HS-27A (cell line): ENCODE data around the gene PTGDS.

ENCODE experiments used
- DNase-seq: peaks from one replicate; pipeline ENCODE4 v3.0.0-alpha.2; 2012; ENCODE audit warnings: low read depth, missing footprints

The PTGDS gene

DNA sequence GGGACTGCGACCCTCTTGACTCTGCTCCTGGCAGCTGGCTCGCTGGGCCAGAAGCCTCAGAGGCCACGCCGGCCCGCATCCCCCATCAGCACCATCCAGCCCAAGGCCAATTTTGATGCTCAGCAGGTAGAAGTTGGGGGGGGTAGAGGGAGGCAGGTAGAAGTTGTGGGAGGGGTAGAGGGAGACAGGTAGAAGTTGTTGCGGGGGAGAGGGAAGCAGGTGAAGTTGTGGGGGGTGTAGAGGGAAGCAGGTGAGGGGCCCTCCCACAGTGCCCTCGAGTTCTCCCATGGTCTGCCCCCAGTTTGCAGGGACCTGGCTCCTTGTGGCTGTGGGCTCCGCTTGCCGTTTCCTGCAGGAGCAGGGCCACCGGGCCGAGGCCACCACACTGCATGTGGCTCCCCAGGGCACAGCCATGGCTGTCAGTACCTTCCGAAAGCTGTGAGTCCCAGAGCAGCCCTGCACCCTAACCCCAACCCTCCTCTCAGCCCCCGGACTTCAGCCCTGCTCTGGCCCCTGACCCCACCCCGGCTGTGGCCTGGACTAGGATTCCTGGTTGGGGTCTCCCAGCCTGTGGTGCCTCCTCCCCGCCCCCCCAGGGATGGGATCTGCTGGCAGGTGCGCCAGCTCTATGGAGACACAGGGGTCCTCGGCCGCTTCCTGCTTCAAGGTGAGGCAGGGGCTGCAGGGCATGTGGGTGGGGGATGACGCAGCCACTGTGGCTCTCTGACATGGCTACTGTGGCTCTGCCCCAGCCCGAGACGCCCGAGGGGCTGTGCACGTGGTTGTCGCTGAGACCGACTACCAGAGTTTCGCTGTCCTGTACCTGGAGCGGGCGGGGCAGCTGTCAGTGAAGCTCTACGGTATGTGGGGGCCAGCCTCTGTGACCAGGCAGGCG, 31.7 kb upstream of the PTGDS start:
- DNase-seq: no peak

- no peak for DNase-seq
Measured at GRCh38 chr9:136946228-136947027, 30.9 kb upstream of the PTGDS start.

GRCh38 chr9:136947028-136947891, 30.0 kb upstream of the PTGDS start:
- DNase-seq: no peak

GRCh38 chr9:136947955-136948510, 29.3 kb upstream of the PTGDS start:
- peak; percentile 38 for DNase-seq

- DNase-seq: no peak
Measured at GRCh38 chr9:136949239-136949816, 28.0 kb upstream of the PTGDS start.

DNA sequence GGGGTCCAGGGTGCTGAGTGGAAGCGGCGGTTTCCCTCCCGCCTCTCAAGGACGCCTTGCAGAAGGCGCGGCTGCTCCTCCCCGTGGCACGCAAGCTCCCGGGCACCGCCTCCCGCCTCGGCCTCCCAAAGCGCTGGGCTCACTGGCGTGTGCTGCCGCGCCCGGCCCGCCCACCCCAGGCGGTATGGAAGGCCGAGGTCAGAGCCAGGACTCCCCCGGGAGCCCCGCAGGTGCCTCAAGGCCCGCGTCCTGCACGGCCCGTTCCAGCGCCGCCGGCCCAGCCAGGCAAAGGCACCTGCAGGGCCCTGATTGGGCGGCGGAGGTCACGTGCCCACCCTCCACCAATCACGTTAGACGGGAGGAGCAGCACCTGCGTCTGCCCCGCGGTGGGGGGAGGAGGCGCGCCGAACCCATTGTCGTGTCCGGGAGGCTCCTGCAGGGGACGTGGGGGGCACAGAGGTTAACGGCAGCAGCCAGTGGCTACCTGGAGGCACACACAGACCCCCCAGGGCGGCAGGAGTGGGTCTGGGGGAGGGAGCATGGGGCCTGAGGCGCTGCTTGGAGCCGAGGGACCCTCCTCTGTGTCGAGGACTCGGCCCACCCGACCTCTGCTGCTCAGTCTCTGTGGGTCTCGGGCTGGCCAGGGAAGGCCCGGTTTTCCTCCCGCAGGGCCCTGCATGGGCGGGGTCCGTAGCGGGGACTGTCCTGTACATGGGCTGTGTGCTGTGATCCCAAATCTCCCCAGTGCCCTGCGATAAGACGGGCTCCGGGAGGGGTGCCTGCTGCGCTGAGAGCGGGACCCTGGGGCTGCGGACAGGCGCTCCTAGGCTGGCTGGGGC, 27.3 kb upstream of the PTGDS start:
- DNase-seq: peak; percentile 61

- DNase-seq: no peak
Measured at GRCh38 chr9:136950656-136951276, 26.5 kb upstream of the PTGDS start.

DNA sequence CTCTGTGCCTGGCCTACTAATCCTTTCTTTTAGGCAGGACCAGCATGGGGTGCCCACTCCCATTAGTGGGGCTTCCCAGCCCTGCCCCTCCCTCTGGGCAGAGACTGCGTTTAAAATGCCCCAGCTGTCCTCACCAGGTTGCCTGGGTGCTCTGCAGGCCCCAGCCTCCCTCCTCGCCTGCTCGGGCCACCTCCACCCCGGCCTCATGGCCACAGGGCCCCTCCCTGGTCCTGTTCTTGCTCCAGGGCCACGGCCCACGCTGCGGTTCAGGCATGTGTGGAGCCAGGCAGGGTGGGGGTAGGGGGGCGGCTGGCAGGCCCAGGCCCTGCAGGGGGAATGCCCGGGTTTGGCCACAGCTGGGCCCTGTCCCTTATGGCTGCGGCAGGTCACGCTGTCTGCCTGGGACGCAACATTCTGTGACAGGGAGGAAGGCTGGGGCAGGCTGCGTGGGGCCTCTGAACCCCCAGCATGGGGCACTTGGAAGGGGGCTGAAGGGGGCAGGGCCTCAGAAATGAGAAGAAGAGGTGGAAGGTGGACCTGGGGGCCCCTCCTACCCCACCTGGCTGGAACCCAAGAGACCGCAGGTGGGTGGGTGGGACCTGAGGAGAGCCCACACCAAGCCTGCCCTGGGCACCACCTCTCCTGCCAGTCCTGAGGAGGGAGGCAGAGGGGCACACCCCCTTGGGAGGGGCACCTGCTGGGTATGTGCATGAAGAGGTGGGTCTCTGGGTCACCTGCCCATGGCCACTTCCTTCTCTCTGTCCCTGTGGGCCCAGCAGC, 25.6 kb upstream of the PTGDS start, which contains the start of gene LCN12:
LCN12 (plus strand) TSS at position 733 of the 780 bp plus-strand sequence. CDS start 55 bp downstream, outside the sequence.
- DNase-seq: no peak

- DNase-seq: no peak
Measured at GRCh38 chr9:136952321-136952850, 24.9 kb upstream of the PTGDS start.

DNA sequence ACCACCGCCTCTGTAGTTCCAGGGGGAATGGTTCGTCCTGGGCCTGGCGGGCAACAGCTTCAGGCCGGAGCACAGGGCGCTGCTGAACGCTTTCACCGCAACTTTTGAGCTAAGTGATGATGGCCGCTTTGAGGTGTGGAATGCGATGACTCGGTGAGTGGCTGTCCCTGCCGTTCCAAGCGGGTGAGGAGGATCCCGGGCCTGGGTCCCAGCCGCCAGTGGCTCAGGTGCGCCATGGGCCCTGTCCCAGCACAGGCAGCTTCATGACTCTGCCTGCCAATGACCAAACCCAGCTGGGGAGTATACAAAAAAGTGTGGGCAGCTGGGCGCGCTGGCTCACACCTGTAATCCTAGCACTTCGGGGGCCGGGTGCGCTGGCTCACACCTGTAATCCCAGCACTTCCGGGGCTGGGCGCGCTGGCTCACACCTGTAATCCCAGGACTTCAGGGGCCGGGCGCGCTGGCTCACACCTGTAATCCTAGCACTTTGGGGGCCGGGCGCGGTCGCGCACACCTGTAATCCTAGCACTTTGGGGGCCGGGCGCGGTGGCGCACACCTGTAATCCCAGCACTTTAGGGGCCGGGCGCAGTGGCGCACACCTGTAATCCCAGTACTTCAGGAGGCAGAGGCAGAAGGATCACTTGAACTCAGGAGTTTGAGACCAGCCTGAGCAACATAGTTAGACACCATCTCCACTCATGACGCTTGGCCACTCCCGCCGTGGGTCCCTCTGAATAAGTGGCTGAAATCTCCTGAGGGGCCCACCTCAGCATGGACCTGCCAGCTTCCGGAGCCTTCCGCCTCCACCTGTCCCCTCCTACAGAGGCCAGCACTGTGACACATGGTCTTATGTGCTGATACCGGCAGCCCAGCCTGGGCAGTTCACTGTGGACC, 24.2 kb upstream of the PTGDS start:
- DNase-seq: no peak

DNA sequence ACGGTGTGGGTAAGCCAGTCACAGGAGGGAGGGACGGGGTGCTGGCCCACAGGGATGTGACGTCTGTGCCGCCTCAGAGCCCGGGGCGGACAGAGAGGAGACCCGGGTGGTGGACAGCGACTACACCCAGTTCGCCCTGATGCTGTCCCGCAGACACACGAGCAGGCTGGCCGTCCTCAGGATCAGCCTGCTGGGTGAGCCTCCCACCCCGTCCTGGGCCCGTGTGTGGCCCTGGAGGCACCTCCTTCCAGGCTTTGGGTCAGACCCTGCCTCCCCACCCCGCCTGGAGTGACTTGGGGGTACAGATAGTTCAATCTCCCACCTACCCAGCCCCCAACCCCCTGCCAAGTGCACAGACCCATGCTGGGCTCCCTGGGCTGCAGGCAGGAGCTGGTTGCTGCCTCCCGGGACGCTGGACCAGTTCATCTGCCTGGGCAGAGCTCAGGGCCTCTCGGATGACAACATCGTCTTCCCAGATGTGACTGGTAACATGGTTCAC, 23.5 kb upstream of the PTGDS start:
- no peak for DNase-seq

DNA sequence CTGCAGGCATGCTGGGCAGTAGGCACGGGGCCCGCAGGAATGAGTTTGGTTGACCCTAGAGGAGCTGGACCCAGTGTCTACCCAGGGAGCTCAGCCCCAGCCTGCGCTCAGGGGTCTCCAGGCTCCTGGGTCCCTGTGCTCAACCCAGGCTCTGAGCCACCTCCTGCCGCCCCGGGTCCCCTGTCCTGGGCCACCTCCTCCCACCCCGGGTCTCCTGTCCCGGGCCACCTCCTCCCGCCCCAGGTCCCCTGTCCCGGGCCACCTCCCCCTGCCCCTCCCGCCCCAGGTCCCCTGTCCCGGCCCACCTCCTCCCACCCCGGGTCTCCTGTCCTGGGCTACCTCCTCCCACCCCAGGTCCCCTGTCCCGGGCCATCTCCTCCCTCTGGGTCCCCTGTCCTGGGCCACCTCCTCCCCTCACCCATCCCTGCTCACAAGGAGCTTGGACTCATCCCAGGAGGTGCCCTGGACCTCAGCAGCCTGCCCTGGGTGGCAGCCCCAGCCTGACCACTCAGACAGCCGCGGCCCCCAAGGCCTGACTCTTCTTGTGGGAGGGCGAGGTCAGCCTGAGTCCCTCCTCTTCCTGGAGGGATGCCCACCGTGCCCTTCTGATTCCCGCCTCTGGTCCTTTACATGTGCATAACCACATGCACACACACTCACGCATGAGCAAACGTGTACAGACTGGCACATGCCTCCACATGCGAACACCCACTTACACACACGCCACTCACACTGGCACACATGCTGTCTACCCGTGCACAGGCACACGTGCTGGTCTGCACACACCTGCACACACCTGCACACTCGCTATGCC, 22.8 kb upstream of the PTGDS start:
- DNase-seq: no peak

DNA sequence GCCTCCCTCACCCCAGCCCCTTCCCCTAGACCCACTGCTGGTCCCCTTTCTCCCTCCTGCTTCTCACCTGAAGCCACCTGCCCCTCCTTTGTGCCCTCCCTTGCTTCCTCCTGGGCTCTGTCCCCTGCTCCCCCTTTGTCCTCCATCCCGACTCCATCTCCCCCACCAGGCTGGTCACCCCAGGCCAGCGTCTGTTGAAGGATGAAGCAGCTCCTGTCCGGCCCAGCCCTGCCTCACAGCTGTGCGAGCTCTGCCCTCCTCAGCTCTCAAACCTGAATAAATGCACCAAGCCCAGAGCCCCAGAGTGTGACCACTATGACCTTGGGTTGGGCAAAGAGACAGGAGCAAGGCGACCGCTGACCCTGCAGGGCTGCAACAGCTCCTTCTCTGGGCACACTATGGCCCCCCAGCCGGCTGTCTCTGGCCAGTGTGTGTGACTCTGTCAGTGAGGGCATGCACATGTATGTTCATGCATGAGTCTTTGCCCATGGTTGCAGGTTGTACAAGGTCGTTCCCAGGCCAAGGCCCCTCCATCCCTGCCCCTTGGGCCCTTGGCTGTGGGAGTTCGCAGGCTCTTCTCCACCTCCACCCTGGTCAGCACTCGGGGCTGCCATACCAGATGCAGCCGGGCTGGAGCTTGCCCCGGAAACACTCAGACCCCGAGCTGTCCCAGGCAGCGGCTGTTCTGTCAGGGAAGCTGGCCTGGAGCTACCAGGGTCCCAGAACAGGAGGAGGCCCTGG, 21.9 kb upstream of the PTGDS start:
- DNase-seq: no peak

GRCh38 chr9:136955943-136956335, 21.4 kb upstream of the PTGDS start:
- no peak for DNase-seq

- no peak for DNase-seq
Measured at GRCh38 chr9:136956604-136957003, 20.7 kb upstream of the PTGDS start.

- DNase-seq: no peak
Measured at GRCh38 chr9:136957461-136957860, 19.8 kb upstream of the PTGDS start.
